Embryonic facial prominence (tissue), 1 donor: ENCODE measurements around the gene PILRA.
"Not testable (repeated sequence)": the region's sequence is repeated elsewhere in the genome, so short reads cannot be mapped to it uniquely, and the experiment has no call there.

ENCODE experiments used
- DNase-seq: peaks from one replicate; pipeline ENCODE4 v3.0.0-alpha.2; 2016; ENCODE audit errors: extremely low spot score

The PILRA gene

DNA sequence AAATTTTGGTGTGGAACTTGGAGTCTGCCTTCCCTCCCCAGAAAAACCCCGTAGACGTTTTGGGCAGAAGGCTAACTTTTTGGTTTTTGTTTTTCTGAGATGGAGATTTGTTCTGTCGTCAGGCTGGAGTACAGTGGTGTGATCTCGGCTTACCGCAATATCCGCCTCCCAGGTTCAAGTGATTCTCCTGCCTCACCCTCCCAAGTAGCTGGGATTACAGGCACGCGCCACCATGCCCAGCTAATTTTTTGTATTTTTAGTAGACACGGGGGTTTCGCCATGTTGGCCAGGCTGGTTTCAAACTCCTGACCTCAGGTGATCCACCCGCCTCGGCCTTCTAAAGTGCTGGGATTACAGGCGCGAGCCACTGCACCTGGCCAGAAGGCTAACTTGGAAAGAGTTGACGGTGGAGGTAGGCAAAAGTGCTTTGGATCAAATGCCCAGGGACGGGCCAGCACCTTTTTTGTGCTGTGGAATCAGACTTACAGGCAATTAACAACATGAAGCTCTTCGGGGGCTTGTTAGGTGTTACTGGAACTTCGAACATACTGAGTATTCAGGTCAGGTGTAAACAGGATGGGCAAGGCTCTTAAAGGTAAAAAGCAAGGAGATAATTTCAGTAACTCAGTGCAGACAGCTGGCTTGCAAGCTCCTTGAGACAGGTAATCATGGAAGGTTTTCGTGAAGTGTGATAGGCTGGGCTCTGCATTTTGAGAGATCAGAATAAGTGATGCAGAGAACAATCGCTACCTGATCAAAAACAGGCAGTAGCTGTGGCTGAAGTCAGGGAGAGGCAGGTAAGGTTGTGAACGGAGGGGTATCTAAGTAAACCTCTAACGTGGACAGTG, 61.2 kb downstream of the PILRA start:
- no peak for DNase-seq

DNA sequence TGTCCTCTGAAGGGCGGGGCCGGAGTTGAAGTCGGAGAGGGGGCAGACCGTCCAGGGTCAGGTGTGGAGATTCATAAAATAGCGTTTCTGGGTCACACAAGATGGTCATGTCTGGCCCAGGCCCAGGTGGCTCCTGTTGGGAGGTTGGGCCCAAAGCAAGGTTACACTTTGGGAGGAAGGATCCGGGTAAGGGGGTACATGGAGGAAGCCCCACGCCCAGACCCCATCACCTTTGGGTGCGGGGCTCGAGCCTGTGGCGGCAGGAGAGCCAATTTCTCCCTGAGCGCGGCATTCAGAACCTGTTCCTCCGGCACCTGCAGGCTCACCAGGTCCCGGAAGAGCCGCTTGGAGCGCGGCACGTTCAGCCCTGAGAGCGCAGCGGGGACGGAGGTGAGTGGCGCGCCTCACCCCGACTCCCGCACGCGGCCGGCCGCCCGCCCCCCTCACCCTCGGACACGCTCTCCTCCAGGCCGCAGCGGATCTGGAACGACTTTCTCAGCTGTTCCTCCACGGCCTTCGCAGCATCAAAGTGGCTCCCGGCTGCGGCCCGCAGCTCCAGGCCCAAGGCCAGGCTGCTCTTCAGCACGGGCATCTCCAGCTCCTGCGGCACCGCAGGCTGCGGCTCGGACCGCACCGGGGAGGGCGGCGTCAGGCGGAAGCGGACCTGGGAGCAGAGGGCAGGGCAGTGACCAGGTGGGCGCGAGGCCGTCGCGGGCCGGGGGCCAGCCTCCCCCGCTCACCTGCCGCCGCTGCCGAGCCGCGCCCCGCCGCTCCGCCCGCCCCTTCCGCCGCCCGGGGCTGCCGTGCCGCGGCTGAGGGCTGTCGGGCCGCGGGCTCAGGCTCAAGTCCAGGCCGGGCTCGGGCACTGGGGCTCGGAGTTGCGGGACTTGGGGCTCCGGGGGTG, 62.4 kb downstream of the PILRA start:
- DNase-seq: no peak

DNA sequence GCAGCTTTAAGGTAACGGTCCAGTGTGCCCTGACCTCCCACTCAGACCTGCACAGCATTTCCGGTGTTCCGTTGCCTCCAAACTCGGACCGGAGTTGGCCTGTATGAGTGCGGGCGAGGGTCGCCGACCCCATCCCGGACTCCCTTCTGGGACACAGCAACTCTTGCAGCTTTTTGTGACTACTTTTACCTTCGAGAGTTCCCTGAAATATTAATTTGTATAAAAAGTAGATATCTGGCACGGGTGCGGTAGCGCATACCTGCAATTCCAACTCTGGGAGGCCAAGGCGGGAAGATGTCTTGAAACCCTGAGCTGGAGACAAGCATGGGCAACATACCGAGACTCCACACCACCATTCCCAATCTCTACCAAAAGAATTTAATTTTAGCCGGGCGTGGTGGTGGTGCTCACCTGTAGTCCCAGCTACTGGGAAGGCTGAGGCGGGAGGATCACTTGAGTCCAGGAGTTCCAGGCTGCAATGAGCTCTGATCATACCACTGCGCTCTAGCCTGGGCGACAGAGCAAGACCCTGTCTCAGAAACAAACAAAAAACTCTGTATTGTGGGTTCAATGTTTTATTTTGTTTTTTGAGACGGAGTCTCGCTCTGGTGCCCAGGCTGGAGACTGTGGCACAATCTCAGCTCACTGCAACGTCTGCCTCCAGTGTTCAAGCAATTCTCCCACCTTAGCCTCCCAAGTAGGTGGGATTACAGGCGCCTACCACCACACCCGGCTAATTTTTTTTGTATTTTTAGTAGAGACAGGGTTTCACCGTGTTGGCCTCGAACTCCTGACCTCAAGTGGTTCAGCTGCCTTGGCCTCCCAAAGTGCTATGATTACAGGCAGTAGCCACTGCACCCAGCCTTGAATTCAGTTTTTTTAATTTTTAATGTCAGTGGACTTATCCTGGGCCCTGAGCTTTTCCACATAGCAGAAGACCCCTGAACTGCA, 64.1 kb downstream of the PILRA start:
- DNase-seq: no peak

DNA sequence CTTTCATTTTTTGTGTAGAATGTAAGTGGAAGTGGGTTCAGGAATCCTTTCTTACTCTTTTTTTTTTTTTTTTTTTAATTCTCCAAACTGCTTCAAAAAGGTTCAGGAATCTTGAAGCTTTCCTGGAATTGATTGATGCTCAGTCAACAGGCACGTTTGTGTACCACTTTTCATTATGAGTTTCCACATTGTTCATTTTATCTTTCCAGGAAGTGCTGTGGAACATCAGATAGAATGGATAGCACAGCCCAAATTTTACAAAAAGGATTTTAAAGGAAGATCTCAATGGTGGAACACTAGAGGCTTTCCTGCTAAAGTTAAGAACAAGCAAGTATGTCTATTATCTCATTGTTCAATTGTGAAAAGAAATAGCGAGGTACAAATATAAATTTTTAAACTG, 64.9 kb downstream of the PILRA start:
- no peak for DNase-seq

DNA sequence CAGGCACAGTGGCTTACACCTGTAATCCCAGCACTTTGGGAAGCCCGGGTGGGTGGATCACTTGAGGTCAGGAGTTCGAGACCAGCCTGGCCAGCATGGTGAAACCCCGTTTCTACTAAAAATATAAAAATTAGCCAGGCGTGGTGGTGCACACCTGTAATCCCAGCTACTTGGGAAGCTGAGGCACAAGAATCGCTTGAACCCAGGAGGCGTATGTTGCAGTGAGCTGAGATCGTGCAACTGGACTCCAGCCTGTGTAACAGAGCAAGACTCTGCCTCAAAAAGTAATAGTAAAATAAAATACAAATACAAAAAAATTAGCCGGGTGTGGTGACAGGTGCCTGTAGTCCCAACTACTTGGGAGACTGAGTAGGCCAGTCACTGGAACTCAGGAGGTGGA, 65.4 kb downstream of the PILRA start:
- not testable (repeated sequence) for DNase-seq

DNA sequence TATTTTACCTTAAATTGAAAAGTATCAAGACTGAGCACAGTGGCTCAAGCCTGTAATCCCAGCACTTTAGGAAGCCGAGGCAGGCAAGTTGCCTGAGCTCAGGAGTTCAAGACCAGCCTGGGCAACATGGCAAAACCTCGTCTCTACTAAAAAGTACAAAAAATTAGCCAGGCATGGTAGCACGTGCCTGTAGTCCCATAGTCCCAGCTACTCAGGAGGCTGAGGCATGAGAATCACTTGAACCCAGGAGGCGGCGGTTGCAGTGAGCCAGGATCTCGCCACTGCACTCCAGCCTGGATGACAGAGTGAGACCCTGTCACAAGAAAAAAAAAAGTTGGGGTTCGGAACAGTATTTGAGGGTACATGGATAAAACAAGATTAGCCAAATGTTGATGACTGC, 66.0 kb downstream of the PILRA start:
- not testable (repeated sequence) for DNase-seq

DNA sequence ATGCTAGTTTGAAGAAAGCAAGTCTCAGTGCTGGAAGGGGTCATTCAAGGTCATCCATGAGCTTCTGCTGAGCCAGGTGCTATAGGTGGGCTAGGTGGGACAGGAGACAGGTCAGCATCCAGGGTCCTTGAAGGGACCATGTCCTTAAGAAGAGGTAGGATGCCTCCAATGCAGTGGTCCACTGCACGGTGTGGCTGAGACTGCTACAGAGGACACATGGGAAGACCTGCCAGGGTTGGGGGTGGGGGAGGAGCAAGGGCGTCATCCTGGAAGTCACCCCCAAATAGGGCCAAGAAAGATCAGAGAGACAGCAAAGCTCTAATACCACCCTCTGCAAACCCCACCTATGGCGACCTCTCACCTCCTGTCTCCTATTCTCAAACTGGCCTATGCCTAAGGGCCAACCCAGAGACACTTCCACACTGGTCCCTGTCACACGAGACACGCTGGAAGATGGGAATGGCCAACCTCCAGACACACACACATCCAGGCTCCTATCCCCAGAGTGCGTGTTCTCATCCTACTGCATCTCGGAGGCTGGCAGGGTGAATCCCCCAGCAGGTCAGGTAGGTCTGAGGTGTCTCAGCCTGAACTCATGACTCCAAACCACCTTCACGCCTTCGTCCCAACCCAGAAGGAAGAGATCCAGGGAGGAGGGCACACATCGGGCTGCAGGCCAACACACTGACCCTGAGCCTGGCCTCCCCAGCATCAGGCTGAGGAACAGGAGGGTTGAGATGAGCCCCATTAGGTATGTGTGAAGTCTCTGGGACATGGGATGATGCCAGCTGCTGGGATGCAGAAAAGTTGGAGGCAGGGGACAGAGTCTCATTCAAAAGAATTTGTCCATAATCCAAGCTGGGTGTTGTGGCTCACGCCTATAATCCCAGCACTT, 68.6 kb downstream of the PILRA start:
- no peak for DNase-seq

DNA sequence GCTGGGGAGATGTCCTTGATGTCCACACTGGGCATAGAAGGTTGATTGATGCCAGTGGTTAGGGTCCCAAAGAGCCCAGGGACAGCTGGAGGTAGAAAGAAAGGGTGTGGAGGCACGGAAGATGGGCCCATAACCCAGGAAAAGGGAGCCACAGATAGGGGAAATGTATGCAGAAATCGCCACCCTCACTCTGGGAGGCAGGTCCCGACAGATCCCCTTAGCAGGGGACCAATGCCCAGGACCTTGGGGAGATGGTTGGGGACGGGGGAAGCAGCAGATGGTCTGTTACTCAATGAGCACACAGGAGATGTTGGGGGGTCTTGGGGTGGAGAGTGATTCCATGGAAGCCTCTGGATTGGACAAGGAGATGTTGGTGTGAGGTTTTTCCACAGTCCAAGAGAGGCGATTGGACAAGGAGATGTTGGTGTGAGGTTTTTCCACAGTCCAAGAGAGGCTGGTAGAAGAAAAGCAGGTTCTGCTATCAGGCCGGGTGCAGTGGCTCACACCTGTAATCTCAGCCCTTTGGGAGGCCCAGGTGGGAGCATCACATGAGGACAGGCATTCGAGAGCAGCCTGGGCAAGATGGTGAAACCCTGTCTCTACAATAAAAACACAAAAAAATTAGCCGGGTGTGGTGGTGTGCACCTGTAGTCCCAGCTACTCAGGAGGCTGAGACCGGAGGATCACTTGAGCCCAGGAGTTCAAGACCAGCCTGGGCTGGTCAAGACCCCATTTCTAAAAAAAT, 70.0 kb downstream of the PILRA start:
- DNase-seq: no peak

DNA sequence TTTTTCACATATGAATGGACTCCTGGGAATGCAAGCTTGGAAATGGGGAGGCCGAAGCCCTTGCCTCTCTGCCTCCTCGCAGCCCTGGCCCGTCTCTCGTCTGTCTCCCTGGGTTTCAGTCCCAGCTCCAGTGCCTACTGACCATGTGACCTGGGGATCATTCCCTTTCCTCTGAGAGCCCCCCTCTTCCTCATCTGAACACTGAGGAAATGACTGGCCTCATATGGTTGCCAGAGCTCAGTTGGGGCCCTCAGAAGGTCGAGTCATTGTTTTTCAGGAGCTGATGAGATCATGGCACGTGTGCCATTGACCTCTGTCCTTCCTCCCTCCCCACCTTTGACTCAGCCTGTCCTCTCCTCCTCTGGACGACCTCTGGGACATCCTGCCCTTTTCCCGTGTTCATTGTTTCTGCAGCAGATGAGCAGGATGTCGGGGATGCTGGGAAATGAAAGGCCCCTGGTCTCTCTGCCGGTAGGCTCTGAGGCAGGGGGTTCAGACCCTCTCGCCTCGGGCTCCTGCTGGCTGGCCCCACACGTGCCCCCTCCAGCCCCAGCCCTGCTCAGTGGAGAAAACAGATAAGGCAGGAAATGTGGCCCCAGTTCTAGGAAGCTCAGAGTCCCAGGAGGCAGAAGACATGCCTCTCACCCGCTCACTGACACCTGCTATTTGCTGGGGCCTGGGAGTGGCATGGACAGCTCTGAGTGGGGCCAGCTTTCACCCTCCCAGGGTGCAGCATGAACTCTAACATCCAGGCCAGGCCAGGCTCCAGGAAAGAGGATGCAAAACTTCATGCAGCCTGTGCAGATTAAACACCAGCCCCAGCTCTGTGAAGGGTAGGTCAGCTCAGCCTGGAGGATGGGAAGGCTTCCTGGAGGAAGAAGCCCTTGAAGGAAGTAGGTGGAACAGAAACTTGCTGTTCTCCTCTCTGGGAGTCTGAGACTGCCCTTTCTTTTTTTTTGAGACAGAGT, 71.3 kb downstream of the PILRA start:
- no peak for DNase-seq

DNA sequence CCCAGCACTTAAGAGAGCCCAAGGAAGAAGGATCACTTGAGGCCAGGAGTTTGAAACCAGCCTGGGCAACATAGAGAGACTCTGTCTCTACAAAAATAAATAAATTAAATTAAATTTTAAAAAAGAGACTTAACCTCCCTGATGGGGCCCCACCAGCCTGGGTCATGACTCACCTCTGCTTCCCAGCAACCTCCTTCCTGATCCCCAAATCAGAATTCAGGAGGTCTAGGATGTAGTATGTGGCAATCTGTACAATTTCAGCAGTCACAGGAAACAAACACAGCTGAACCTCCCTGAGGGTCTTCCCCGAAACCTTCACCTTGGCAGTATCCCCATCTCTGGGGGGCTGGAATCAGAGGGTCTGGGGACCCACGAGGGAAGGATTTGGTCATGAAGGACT, 72.8 kb downstream of the PILRA start:
- DNase-seq: no peak

DNA sequence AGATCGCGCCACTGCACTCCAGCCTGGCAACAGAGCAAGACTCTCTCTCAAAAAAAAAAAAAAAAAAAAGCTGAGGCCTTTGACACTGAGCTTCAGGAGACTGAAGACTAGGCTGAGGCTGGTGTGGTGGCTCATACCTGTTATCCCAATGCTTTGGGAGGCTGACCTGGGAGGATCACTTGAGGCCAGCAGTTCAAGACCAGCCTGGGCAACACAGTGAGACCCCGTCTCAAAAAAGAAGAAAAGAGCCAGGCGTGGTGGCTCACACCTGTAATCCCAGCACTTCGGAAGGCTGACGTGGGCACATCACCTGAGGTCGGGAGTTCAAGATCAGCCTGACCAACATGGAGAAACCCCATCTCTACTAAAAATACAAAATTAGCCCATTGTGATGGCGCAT, 74.1 kb downstream of the PILRA start:
- DNase-seq: not testable (repeated sequence)

DNA sequence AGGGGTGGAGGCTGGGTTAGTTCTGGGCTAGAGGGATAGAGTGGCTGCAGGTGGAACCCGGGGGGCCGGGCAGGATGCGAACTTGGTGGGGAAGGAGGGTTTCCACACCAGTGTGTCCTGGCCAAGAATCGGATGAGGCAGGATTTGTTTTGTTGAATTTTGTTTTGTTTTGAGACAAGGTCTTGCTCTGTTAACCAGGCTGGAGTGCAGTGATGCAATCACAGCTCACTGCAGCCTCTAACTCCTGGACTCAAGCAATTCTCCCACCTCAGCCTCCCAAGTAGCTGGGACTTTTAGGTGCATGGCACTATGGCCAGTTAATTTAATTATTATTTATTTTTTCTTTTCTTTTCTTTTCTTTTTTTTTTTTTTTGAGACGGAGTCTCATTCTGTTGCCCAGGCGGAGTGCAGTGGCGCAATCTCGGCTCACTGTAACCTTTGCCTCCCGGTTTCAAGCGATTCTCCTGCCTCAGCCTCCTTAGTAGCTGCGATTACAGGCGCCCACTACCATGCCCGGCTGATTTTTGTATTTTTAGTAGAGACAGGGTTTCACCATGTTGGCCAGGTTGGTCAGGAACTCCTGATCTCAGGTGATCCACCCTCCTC, 76.0 kb downstream of the PILRA start:
- no peak for DNase-seq
